Neural cell (in vitro differentiated cells): ENCODE measurements around the gene STRADA. TPM values are rescaled to one million over a fixed set of nuclear protein-coding genes. Genes with fewer than 3 reads are reported as not detected.

Experiments used
- H2AFZ ChIP-seq: fragments of 200-600, 300-800 bp; sonication (generic), shearing (Covaris generic); 2 replicates; pipeline ENCODE4 v1.6.0; 2014; ENCODE audit warnings: low read depth, mild to moderate bottlenecking, antibody characterized with exemption, low read length, moderate library complexity
- H3F3A ChIP-seq: fragments of 200-600 bp; shearing (Covaris generic); 2 replicates; pipeline ENCODE4 v1.6.1; 2016; ENCODE audit warnings: mild to moderate bottlenecking, moderate library complexity, mixed read lengths, antibody characterized with exemption, low read length; ENCODE audit not compliant: insufficient read depth, poor library complexity, severe bottlenecking
- H3K27ac ChIP-seq: fragments of 200-600, 300-800 bp; sonication (generic), shearing (Covaris generic); 2 replicates; pipeline ENCODE4 v1.5.1; 2014; ENCODE audit warnings: mild to moderate bottlenecking, low read length, moderate library complexity
- H3K27me3 ChIP-seq: fragments of 300-800, 200-600 bp; sonication (generic), shearing (Covaris generic); 2 replicates; pipeline ENCODE4 v1.6.0; 2014; ENCODE audit warnings: mild to moderate bottlenecking, low read depth, low read length, moderate library complexity; ENCODE audit not compliant: insufficient read depth
- H3K36me3 ChIP-seq: fragments of 300-800, 200-600 bp; sonication (generic), shearing (Covaris generic); 2 replicates; pipeline ENCODE4 v1.5.1; 2014; ENCODE audit warnings: mild to moderate bottlenecking, antibody characterized with exemption, low read length, moderate library complexity; ENCODE audit not compliant: insufficient read depth
- H3K4me2 ChIP-seq: fragments of 300-800, 200-600 bp; sonication (generic), shearing (Covaris generic); 2 replicates; pipeline ENCODE4 v1.6.0; 2014; ENCODE audit warnings: mild to moderate bottlenecking, low read length
- H3K4me3 ChIP-seq: fragments of 300-800, 200-600 bp; sonication (generic), shearing (Covaris generic); 2 replicates; pipeline ENCODE4 v1.5.1; 2014; ENCODE audit warnings: mild to moderate bottlenecking, low read length, moderate library complexity
- H3K79me2 ChIP-seq: fragments of 200-600 bp; shearing (Covaris generic); replicated peaks from 2 replicates; pipeline ENCODE4 v1.6.0; 2014; ENCODE audit warnings: mild to moderate bottlenecking, low read length, moderate library complexity; ENCODE audit not compliant: insufficient read depth
- H3K9ac ChIP-seq: fragments of 300-800, 200-600 bp; sonication (generic), shearing (Covaris generic); 2 replicates; pipeline ENCODE4 v1.6.1; 2016; ENCODE audit warnings: mild to moderate bottlenecking, low read length, mixed read lengths
- H3K9me2 ChIP-seq: fragments of 200-600 bp; shearing (Covaris generic); 2 replicates; pipeline ENCODE4 v1.6.1; 2016; ENCODE audit warnings: mild to moderate bottlenecking, low read length, mixed read lengths; ENCODE audit not compliant: insufficient read depth
- H3K9me3 ChIP-seq: fragments of 200-600, 300-800 bp; sonication (generic), shearing (Covaris generic); 2 replicates; pipeline ENCODE4 v1.6.1; 2016; ENCODE audit warnings: mild to moderate bottlenecking, mixed run types, low read length, moderate library complexity, mixed read lengths
- H4K20me1 ChIP-seq: fragments of 200-600 bp; shearing (Covaris generic); 2 replicates; pipeline ENCODE4 v1.6.1; 2016; ENCODE audit warnings: mild to moderate bottlenecking, mixed run types; ENCODE audit not compliant: insufficient read depth
- CTCF ChIP-seq: fragments of 450-650 bp; IDR thresholded peaks from 2 replicates; pipeline ENCODE4 v1.5.1; 2014; ENCODE audit warnings: antibody characterized with exemption, mild to moderate bottlenecking, moderate library complexity; ENCODE audit not compliant: poor library complexity, severe bottlenecking
- EP300 ChIP-seq: fragments of 450-650 bp; conservative IDR thresholded peaks from 2 replicates; pipeline ENCODE4 v1.6.1; 2014; ENCODE audit warnings: antibody characterized with exemption, mild to moderate bottlenecking, moderate library complexity; ENCODE audit not compliant: poor library complexity, severe bottlenecking
- EZH2 ChIP-seq: fragments of 200-600, 300-800 bp; shearing (Covaris generic), sonication (generic); IDR thresholded peaks from 2 replicates; pipeline ENCODE4 v1.6.1; 2014; ENCODE audit warnings: antibody characterized with exemption, low read length, borderline replicate concordance, mild to moderate bottlenecking; ENCODE audit not compliant: insufficient read depth, poor library complexity, severe bottlenecking
- MXI1 ChIP-seq: fragments of 450-650 bp; conservative IDR thresholded peaks from 2 replicates; pipeline ENCODE4 v1.6.1; 2014; ENCODE audit warnings: antibody characterized with exemption, mild to moderate bottlenecking; ENCODE audit not compliant: poor library complexity, severe bottlenecking
- POLR2AphosphoS5 ChIP-seq: IDR thresholded peaks from 2 replicates; pipeline ENCODE4 v1.6.1; 2012
- RAD21 ChIP-seq: fragments of 450-650 bp; conservative IDR thresholded peaks from 2 replicates; pipeline ENCODE4 v1.6.1; 2014; ENCODE audit warnings: antibody characterized with exemption, mild to moderate bottlenecking, moderate library complexity
- SMC3 ChIP-seq: fragments of 450-650 bp; conservative IDR thresholded peaks from 2 replicates; pipeline ENCODE4 v1.6.1; 2014; ENCODE audit warnings: antibody characterized with exemption, mild to moderate bottlenecking, moderate library complexity; ENCODE audit not compliant: poor library complexity
- TAF1 ChIP-seq: IDR thresholded peaks from 2 replicates; pipeline ENCODE4 v1.6.1; 2012; ENCODE audit warnings: low read depth
- polyA plus RNA-seq: library from polyadenylated mRNA; depleted of rRNA; stranded (reverse); fragments of >200 nt; gene quantifications from 2 replicates; pipeline ENCODE4 v1.2.3, GENCODE V29; 2014
- TF ChIP-seq, protein P1 (sequence below): IDR thresholded peaks from 2 replicates; pipeline ENCODE4 v1.6.1; 2012; ENCODE audit warnings: borderline replicate concordance

STRADA gene
- polyA plus RNA-seq, 1 donor from 2014 or later, result 18.4 TPM

GRCh38 chr17:63786971-63787711 lies 45.5 kb upstream of the STRADA start:
- H3K27me3 ChIP-seq, result no peaks in the 10 kb centered on the region
- no peak overlapping the region for H3K9ac ChIP-seq
- H3K9me3 ChIP-seq, result no peaks in the 10 kb centered on the region
- no peaks in the 10 kb centered on the region for H4K20me1 ChIP-seq
- no peaks in the 10 kb centered on the region for H3K9me2 ChIP-seq
- no peaks in the 10 kb centered on the region for H3F3A ChIP-seq
- no peaks in the 10 kb centered on the region for H3K36me3 ChIP-seq
- H3K4me3 ChIP-seq, result no peak overlapping the region
- H3K27ac ChIP-seq, result no peak overlapping the region
- no peak overlapping the region for H2AFZ ChIP-seq
- H3K79me2 ChIP-seq, result peaks cover 27% of the 10 kb centered on the region
- TF ChIP-seq RAD21 (no peak), SMC3 (no peak), TAF1 (no peak), EP300 (no peak)
- TF ChIP-seq, protein P1, sequence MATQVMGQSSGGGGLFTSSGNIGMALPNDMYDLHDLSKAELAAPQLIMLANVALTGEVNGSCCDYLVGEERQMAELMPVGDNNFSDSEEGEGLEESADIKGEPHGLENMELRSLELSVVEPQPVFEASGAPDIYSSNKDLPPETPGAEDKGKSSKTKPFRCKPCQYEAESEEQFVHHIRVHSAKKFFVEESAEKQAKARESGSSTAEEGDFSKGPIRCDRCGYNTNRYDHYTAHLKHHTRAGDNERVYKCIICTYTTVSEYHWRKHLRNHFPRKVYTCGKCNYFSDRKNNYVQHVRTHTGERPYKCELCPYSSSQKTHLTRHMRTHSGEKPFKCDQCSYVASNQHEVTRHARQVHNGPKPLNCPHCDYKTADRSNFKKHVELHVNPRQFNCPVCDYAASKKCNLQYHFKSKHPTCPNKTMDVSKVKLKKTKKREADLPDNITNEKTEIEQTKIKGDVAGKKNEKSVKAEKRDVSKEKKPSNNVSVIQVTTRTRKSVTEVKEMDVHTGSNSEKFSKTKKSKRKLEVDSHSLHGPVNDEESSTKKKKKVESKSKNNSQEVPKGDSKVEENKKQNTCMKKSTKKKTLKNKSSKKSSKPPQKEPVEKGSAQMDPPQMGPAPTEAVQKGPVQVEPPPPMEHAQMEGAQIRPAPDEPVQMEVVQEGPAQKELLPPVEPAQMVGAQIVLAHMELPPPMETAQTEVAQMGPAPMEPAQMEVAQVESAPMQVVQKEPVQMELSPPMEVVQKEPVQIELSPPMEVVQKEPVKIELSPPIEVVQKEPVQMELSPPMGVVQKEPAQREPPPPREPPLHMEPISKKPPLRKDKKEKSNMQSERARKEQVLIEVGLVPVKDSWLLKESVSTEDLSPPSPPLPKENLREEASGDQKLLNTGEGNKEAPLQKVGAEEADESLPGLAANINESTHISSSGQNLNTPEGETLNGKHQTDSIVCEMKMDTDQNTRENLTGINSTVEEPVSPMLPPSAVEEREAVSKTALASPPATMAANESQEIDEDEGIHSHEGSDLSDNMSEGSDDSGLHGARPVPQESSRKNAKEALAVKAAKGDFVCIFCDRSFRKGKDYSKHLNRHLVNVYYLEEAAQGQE, result no peak
- H3K4me2 ChIP-seq, result no peak overlapping the region

DNA sequence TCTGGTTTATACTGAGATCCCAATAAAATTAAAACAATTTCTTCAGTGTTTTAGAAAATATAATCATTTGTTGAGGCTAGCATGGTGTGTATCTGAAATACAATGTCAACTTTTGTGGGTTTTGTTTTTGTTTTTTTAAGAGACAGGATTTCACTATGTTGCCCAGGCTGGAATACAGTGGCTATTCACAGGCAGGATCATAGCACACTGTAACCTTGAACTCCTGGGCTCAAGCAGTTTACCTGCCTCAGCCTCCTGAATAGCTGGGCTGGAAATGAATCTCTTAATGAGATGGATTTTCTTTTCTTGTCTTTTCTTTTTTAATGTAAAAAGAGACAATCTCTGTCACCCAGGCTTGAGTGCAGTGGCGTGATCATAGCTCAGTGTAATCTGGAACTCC lies 44.5 kb upstream of the STRADA start:
- Histone ChIP-seq H3K4me2 (no peak overlapping the region), H3K79me2 (peaks cover 29% of the 10 kb centered on the region), H3K9me3 (no peaks in the 10 kb centered on the region), H3K9ac (no peak overlapping the region), H3K27ac (no peak overlapping the region), H3K36me3 (no peaks in the 10 kb centered on the region), H3K9me2 (no peaks in the 10 kb centered on the region), H3F3A (no peaks in the 10 kb centered on the region), H3K27me3 (no peaks in the 10 kb centered on the region), H4K20me1 (no peaks in the 10 kb centered on the region), H3K4me3 (no peak overlapping the region), H2AFZ (no peak overlapping the region)
- TF ChIP-seq EZH2 (no peak), RAD21 (no peak), MXI1 (no peak), POLR2AphosphoS5 (no peak), SMC3 (no peak), EP300 (no peak), TAF1 (no peak), CTCF (no peak)
- TF ChIP-seq, protein P1, result no peak
